Esophagus (tissue), 2 donors: ENCODE results near the gene MYMX. TPM values are rescaled to one million over a fixed set of nuclear protein-coding genes. Genes with fewer than 3 reads are reported as not detected.
A peak's percentile ranks its signal among the peaks of the same experiment; 100 is the strongest.

ENCODE experiments used
- H3K27ac ChIP-seq, 2 donors: one replicate each; pipeline ENCODE4 v1.5.1; 2013; ENCODE audit warnings: low read depth in 2 of 2, mild to moderate bottlenecking in 2 of 2, inconsistent platforms in 1 of 2, low read length in 1 of 2, moderate library complexity in 1 of 2
- H3K27me3 ChIP-seq, 2 donors: one replicate each; pipeline ENCODE4 v1.6.1; 2013; ENCODE audit warnings: low read length in 2 of 2, control low read depth in 1 of 2, mild to moderate bottlenecking in 1 of 2; ENCODE audit not compliant: insufficient read depth in 2 of 2, control insufficient read depth in 1 of 2
- H3K36me3 ChIP-seq, 2 donors: one replicate each; pipeline ENCODE4 v1.6.1; 2013; ENCODE audit warnings: low read length in 1 of 2; ENCODE audit not compliant: control insufficient read depth in 2 of 2, insufficient read depth in 2 of 2
- H3K4me1 ChIP-seq, 2 donors: one replicate each; pipeline ENCODE4 v1.6.1; 2013; ENCODE audit warnings: low read length in 1 of 2; ENCODE audit not compliant: control insufficient read depth in 2 of 2, insufficient read depth in 2 of 2
- H3K4me3 ChIP-seq, 2 donors: one replicate each; pipeline ENCODE4 v1.5.1; 2013; ENCODE audit warnings: low read length in 2 of 2, mild to moderate bottlenecking in 2 of 2, low read depth in 1 of 2, moderate library complexity in 1 of 2
- H3K9me3 ChIP-seq, 2 donors: one replicate each; pipeline ENCODE4 v1.6.1; 2013; ENCODE audit warnings: mild to moderate bottlenecking in 2 of 2, low read depth in 1 of 2, low read length in 1 of 2, moderate library complexity in 1 of 2; ENCODE audit not compliant: control insufficient read depth in 2 of 2, insufficient read depth in 1 of 2
- WGBS, 2 donors: extraction: QIAGEN DNeasy Blood & Tissue Kit; methylation state at CpG; one replicate each; pipeline ENCODE4 v1.1.7; 2013; 5-methylcytosine and 5-hydroxymethylcytosine counted together
- polyA plus RNA-seq, 2 donors: library from polyadenylated mRNA; stranded (reverse); fragments of 200-250 nt; gene quantifications; one replicate each; pipeline ENCODE4 v1.2.3, GENCODE V29; 2013
- donor health status: healthy with polysubstance abuse.
- donor health status: Bipolar disorder and iron deficiency.

The MYMX gene
- polyA plus RNA-seq, 2 donors = 0.05 TPM; not detected in 1

DNA sequence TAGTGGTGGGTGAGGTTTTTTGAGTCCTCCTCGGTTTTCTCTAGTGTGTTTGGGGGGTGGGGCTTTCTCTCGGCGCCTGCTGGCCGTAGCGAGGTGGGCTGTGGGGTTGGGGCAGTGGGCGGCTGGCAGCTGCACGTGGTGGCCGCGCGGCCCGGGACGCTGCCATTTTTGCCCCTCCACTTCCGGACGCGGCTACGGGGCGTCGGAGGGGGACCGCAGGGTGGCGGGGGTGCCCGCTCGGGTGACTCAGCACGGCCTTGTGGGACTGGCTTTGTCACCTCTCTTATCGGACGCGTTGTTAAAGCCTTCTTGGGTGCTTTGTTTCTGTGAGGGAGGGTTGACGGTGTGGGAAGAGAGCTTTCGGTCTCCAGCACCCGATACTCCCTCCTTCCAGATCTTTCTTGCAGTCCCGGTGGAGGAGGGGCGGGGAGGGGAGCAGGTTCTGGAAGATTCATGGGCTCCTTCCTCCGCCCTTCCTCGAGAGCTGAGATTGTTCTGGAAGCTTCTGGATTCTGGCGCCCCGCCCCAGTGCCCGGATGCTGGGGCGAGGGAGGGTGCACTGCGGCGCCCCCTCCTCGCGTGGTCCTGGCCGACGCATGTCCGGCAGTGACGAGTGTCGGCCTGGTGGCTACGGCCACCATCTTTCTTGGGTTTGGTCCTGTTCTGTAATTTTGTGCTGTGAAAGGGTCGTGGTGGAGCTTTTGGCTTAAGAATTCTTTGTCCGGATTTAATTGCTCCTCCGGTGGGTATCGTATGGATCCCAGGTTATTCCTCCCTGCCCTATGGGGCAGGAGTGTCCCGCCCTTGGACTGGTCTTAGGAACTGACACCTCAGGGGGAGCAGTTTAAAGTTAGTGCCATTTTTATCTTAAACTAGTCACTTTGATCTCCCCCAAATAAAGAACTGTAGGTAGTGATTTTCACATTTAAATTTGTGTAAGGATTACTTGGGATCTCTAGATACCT lies 30.9 kb downstream of the MYMX start:
- peaks cover 16 to 19% of the 10 kb centered on the region in 2 donors for H3K36me3 ChIP-seq
- no peaks in the 10 kb centered on the region for H3K9me3 ChIP-seq
- H3K27ac ChIP-seq = peak overlapping the region; percentile 75 to 100
- peak overlapping the region; percentile 67 to 88 for H3K4me3 ChIP-seq
- peaks cover 0 to 4% of the 10 kb centered on the region in 2 donors for H3K4me1 ChIP-seq
- H3K27me3 ChIP-seq = no peaks in the 10 kb centered on the region
- 0% methylated on average over 52 of the region's 52 CpGs for WGBS, 2 donors

DNA sequence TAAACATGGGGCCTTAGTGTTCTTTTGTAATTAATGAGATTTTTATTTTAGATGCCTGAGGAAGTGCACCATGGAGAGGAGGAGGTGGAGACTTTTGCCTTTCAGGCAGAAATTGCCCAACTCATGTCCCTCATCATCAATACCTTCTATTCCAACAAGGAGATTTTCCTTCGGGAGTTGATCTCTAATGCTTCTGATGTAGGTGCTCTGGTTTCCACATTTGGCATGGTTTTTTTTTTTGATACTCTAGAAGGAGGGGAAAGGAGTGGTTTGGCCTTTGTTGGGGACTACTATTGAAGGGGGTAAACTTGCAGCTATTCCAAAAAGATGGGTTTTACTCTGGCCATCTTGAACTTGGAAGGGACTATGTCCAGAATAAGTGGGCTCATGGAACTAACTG lies 31.9 kb downstream of the MYMX start:
- WGBS, 2 donors = 13 to 18% methylated on average over 1 of the region's 1 CpG
- H3K27me3 ChIP-seq = no peaks in the 10 kb centered on the region
- peak overlapping the region in 1 of 2 donors; percentile 88 for H3K4me3 ChIP-seq
- H3K9me3 ChIP-seq = no peaks in the 10 kb centered on the region
- H3K27ac ChIP-seq = no peak overlapping the region
- peaks cover 0 to 4% of the 10 kb centered on the region in 2 donors for H3K4me1 ChIP-seq
- peaks cover 16 to 26% of the 10 kb centered on the region in 2 donors for H3K36me3 ChIP-seq

DNA sequence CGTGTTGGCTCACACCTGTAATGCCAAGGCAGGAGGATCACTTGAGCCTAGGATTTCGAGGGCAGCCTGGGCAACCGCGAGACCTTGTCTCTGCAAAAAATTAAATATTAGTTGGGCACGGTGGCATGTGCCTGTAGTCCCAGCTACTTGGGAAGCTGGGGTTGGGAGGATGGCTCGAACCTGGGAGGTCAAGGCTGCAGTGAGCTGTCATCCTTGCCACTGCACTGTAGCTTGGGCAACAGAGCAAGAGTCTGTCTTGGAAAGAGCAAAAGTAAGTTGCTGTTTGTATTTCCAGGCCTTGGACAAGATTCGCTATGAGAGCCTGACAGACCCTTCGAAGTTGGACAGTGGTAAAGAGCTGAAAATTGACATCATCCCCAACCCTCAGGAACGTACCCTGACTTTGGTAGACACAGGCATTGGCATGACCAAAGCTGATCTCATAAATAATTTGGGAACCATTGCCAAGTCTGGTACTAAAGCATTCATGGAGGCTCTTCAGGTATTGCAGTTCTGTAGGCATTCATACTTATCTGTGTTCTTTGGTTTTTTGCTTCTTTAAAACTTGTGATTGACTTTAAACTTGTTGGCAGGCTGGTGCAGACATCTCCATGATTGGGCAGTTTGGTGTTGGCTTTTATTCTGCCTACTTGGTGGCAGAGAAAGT lies 32.5 kb downstream of the MYMX start:
- Histone ChIP-seq H3K9me3 (no peaks in the 10 kb centered on the region), H3K36me3 (peaks cover 16 to 28% of the 10 kb centered on the region in 2 donors), H3K4me3 (peak overlapping the region in 1 of 2 donors; percentile 88), H3K4me1 (peaks cover 0 to 4% of the 10 kb centered on the region in 2 donors), H3K27me3 (no peaks in the 10 kb centered on the region), H3K27ac (peak overlapping the region in 1 of 2 donors; percentile 3)
- WGBS, 2 donors = 64 to 70% methylated on average over 9 of the region's 9 CpGs

DNA sequence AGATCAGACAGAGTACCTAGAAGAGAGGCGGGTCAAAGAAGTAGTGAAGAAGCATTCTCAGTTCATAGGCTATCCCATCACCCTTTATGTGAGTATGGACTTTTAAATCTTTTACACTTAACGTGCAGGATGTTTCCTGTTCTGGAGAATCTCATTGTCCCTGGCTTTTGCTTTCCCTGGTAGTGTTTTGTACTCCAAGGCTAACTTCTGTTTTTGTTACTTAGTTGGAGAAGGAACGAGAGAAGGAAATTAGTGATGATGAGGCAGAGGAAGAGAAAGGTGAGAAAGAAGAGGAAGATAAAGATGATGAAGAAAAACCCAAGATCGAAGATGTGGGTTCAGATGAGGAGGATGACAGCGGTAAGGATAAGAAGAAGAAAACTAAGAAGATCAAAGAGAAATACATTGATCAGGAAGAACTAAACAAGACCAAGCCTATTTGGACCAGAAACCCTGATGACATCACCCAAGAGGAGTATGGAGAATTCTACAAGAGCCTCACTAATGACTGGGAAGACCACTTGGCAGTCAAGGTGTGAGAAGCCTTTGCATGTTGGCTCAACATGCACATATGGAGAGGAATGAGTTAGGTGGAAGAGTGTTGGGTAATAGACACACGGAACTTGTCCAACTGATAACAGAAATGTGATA lies 33.5 kb downstream of the MYMX start:
- 68 to 71% methylated on average over 6 of the region's 6 CpGs for WGBS, 2 donors
- H3K4me3 ChIP-seq = no peak overlapping the region
- no peaks in the 10 kb centered on the region for H3K9me3 ChIP-seq
- H3K27ac ChIP-seq = no peak overlapping the region
- peaks cover 0 to 4% of the 10 kb centered on the region in 2 donors for H3K4me1 ChIP-seq
- no peaks in the 10 kb centered on the region for H3K27me3 ChIP-seq
- H3K36me3 ChIP-seq = peaks cover 16 to 38% of the 10 kb centered on the region in 2 donors

DNA sequence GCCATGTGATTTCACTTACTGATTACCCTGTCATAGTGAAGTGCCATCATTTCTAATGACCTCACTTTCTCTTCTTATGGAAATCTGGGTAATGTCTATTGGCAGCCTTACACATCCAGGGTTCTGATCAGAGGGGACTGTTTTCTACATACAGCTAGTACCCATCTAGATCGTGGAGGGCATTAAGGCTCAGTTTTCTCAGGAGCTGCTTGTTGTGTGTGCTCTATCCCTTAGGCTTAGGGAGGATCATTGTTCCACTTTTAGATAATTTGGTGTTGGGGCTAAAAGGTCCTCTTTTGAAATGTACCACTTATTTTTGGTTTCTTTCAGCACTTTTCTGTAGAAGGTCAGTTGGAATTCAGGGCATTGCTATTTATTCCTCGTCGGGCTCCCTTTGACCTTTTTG lies 34.0 kb downstream of the MYMX start:
- peaks cover 0 to 1% of the 10 kb centered on the region in 2 donors for H3K4me1 ChIP-seq
- no peak overlapping the region for H3K4me3 ChIP-seq
- no peaks in the 10 kb centered on the region for H3K27me3 ChIP-seq
- H3K9me3 ChIP-seq = no peaks in the 10 kb centered on the region
- WGBS, 2 donors = 74 to 78% methylated on average over 3 of the region's 3 CpGs
- peaks cover 16 to 39% of the 10 kb centered on the region in 2 donors for H3K36me3 ChIP-seq
- H3K27ac ChIP-seq = no peak overlapping the region

DNA sequence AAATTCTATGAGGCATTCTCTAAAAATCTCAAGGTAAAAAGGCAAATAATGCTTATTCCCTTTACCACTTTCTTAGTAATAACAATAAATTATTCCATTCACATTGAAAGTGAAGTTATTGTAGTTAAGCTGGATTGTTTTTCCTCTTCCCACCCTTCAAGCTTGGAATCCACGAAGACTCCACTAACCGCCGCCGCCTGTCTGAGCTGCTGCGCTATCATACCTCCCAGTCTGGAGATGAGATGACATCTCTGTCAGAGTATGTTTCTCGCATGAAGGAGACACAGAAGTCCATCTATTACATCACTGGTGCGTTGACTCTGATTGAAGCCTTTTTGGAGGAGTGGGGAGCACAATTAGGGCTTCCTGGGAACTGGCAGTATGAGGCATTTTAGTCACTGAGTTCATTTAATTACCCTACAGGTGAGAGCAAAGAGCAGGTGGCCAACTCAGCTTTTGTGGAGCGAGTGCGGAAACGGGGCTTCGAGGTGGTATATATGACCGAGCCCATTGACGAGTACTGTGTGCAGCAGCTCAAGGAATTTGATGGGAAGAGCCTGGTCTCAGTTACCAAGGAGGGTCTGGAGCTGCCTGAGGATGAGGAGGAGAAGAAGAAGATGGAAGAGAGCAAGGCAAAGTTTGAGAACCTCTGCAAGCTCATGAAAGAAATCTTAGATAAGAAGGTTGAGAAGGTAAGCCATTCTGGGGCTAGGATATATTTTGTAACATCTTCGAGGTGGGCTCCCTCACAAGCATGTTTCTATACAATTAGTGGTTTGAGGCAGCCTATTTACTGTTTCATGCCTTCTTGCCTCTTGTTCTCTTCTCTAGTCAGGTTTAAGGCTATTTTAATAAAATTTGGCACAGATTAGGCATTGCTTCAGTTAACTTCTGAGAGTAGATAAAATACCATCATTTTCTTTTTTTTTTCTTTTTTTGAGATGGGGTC lies 35.1 kb downstream of the MYMX start:
- Histone ChIP-seq H3K36me3 (peaks cover 16 to 39% of the 10 kb centered on the region in 2 donors), H3K27ac (no peak overlapping the region), H3K27me3 (no peaks in the 10 kb centered on the region), H3K4me1 (peaks cover 0 to 6% of the 10 kb centered on the region in 2 donors), H3K9me3 (no peaks in the 10 kb centered on the region), H3K4me3 (no peak overlapping the region)
- WGBS, 2 donors = 87 to 91% methylated on average over 14 of the region's 14 CpGs

DNA sequence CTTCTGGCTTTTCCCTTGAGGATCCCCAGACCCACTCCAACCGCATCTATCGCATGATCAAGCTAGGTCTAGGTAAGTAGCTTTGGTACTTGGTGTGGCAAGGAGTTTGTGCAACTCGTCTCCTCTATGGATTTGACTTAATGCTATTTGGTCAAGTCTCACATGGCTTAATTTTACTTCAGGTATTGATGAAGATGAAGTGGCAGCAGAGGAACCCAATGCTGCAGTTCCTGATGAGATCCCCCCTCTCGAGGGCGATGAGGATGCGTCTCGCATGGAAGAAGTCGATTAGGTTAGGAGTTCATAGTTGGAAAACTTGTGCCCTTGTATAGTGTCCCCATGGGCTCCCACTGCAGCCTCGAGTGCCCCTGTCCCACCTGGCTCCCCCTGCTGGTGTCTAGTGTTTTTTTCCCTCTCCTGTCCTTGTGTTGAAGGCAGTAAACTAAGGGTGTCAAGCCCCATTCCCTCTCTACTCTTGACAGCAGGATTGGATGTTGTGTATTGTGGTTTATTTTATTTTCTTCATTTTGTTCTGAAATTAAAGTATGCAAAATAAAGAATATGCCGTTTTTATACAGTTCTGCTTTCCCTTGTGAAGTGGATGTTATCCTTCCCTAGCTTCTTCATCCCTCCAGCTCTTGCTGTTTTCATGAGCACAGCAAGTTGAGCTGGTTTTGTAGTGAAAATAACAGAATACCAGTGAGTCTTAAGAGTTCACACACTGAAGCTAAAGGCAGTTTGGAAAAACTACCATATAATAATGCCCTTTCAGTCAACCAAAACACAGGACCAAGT lies 36.8 kb downstream of the MYMX start:
- 68 to 69% methylated on average over 10 of the region's 10 CpGs for WGBS, 2 donors
- Histone ChIP-seq H3K4me1 (peaks cover 0 to 6% of the 10 kb centered on the region in 2 donors), H3K27me3 (no peaks in the 10 kb centered on the region), H3K36me3 (peaks cover 16 to 39% of the 10 kb centered on the region in 2 donors), H3K9me3 (no peaks in the 10 kb centered on the region), H3K4me3 (no peak overlapping the region), H3K27ac (no peak overlapping the region)
